GM19025 (cell line): ENCODE data around the gene B4GALNT1.
"Not testable (repeated sequence)": the region's sequence is repeated elsewhere in the genome, so short reads cannot be mapped to it uniquely, and the experiment has no call there.

Experiments used
- ATAC-seq: cut with Tn5 transposase; IDR thresholded peaks from one replicate; pipeline ENCODE4 v1.9.1; 2021; ENCODE audit warnings: mild to moderate bottlenecking, low read depth, moderate library complexity; ENCODE audit not compliant: unreplicated experiment

B4GALNT1 gene

GRCh38 chr12:57632958-57633840 is at the start of gene B4GALNT1:
TSS of gene B4GALNT1 (minus strand) at chr12:57633201. CDS start at chr12:57632132, 1,069 bp downstream.
- peak; percentile 68 for ATAC-seq

GRCh38 chr12:57679697-57680096 is 46.7 kb upstream of the B4GALNT1 start:
- ATAC-seq: no peak

DNA sequence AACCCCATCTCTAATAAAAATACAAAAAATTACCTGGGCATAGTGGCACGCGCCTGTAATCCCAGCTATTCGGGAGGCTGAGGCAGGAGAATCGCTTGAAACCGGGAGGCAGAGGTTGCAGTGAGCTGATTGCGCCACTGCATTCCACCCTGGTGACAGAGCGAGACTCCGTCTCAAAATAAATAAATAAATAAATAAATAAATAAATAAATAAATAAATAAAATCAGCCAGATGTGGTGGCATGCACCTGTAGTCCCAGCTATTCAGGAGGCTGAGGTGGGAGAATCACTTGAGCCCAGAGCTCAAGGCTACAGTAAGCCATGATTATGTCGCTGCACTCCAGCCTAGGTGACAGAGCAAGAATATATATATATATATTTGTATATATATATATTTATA is 44.9 kb upstream of the B4GALNT1 start:
- ATAC-seq: not testable (repeated sequence)

- no peak for ATAC-seq
Measured at GRCh38 chr12:57674691-57675090, 41.7 kb upstream of the B4GALNT1 start.

- no peak for ATAC-seq
Measured at GRCh38 chr12:57672801-57673200, 39.8 kb upstream of the B4GALNT1 start.

DNA sequence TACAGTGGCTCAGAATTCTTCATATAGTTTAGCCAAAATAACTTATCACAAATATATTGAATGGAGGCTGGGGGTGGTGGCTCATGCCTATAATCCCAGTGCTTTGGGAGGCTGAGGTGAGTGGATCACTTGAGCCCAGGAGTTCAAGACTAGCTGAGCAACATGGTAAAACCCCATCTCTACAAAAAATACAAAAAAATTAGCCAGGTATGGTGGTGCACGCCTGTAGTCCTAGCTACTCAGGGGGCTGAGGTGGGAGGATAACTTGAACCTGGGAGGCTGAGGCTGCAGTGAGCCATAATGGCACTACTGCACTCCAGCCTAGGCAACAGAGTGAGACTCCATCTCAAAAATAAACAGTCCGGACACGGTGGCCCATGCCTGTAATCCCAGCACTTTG is 38.8 kb upstream of the B4GALNT1 start:
- ATAC-seq: not testable (repeated sequence)

DNA sequence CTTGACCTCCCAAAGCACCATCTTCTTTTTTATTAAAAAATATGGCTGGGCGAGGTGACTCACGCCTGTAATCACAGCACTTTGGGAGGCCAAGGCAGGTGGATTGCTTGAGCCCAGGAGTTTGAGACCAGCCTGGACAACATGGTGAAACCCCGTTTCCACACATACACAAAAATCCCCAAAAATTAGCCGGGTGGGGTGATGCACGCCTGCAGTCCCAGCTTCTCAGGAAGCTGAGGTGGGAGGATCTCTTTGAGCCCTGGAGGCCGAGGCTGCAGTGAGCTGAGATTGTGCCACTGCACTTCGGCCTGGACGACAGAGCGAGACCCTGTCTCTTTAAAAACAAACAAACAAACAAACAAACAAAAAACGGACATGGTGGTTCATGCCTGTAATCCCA is 36.7 kb upstream of the B4GALNT1 start:
- ATAC-seq: not testable (repeated sequence)

DNA sequence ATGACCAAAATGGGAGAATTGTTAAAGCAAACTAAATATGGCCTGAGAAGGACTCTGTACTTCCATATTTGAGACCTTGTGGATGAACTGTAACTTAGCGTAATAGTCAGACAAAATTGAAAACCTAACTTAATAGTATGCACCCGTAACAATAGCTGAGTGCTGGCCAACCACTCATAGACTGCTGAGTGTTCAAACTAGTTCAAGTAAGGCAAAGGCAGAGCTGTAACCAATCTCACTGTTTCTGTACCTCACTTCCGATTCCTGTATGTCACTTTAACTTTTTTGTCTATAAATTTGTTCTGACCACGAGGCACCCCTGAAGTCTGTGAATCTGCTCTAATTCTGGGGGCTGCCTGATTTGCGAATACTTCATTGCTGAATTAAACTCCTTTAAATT is 33.9 kb upstream of the B4GALNT1 start:
- ATAC-seq: no peak

DNA sequence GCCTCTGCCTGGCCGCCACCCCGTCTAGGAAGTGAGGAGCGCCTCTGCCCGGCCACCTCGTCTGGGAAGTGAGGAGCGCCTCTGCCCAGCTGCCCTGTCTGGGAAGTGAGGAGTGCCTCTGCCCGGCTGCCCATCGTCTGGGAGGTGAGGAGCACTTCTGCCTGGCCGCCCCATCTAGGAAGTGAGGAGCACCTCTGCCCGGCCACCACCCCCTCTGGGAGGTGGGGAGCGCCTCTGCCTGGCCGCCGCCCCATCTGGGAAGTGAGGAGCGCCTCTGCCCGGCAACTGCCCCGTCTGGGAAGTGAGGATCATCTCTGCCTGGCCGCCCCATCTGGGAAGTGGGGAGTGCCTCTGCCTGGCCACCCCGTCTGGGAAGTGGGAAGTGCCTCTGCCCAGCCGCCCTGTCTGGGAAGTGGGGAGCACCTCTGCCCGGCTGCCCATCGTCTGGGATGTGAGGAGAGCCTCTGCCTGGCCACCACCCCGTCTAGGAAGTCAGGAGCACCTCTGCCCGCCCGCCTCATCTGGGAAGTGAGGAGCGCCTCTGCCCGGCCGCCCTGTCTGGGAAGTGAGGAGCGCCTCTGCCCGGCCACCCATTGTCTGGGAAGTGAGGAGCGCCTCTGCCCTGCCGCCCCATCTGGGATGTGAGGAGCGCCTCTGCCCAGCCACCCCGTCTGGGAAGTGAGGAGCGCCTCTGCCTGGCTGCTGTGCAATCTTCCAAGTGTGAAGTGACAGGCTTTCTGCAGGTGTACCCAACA is 32.2 kb upstream of the B4GALNT1 start:
- ATAC-seq: not testable (repeated sequence)

DNA sequence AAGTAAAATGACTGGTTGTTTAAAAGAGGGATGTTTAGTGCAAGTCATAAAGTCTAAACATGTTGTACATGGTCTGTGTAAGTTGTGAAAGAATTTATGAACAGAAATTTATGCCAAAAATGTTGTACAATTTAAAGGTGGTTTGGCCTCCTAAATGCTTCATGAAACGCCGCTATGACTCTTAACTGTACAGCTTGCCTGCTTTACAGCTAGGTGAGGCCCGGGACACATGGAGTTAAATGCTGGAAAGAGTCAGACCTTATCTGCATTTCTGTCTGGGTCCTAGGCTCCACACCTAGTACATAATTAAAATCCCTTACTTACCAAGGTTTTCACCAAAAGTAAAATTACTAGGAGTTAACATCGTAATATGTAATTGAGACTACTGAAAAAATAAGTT is 28.4 kb upstream of the B4GALNT1 start:
- ATAC-seq: no peak

DNA sequence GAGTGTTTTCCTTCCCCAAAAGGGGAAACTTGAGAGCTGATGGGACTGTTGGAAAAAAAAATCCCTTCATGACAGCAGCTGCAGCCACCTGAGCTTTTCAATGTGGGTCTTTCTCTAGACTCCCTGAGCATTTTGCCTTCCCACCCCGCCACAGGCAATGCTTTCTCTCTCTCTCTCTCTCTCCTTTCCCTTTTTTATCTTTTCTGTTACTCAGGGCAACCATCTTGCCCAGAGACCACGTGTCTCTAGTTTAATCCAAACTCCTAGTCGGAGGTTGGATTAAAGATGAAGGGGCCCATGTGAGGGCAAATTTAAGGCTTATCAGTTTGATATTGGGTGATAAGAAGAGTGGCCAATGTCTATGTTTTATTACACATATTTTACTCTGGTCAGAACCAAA is 25.9 kb upstream of the B4GALNT1 start:
- ATAC-seq: no peak

DNA sequence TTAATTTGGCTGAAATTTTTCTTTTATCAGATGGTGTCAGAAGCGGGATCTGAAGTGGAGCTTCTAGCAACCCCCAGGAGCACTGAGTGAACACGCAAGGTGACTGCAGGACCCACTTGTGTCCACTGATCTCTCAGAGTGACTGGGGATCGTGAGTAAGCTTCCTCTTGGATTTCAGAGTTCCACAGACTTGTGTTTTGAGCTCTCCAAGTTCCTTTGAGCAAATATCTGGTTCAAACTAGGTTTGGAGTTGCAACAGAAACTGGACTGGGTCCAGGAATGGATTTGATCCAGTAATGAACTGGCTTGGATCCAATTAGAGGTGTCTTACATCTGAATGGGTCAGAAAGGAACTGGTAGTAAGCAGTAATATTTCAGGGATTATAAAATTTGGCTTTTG is 24.7 kb upstream of the B4GALNT1 start:
- ATAC-seq: no peak

- ATAC-seq: not testable (repeated sequence)
Measured at GRCh38 chr12:57656408-57656807, 23.4 kb upstream of the B4GALNT1 start.

DNA sequence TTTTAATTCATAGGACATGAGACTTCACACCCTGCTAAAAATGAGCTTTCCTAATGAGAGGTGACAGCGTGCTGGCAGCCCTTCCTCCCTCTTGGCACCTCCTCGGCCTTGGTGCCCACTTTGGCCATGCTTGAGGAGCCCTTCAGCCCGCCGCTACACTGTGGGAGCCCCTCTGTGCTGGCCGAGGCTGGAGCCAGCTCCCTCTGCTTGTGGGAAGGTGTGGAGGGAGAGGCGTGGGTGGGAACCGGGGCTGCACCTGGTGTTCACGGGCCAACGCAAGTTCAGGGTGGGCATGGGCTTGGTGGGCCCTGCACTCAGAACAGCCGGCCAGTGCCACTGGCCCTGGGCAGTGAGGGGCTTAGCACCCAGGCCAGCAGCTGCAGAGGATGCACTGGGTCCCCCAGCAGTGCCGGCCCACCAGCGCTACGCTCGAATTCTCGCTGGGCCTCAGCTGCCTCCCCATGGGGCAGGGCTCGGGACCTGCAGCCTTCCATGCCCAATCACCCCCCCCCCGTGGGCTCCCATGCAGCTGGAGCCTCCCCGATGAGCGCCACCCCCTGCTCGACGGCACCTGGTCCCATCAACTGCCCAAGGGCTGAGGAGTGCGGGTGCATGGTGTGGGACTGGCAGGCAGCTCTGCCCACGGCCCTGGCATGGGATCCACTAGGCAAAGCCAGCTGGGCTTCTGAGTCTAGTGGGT is 22.7 kb upstream of the B4GALNT1 start:
- no peak for ATAC-seq

- ATAC-seq: no peak
Measured at GRCh38 chr12:57654042-57654441, 21.0 kb upstream of the B4GALNT1 start.

DNA sequence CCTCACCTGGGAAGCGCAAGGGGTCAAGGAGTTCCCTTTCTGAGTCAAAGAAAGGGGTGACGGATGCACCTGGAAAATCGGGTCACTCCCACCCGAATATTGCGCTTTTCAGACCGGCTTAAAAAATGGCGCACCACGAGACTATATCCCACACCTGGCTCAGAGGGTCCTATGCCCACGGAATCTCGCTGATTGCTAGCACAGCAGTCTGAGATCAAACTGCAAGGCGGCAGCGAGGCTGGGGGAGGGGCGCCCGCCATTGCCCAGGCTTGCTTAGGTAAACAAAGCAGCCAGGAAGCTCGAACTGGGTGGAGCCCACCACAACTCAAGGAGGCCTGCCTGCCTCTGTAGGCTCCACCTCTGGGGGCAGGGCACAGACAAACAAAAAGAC is 13.7 kb upstream of the B4GALNT1 start:
- ATAC-seq: not testable (repeated sequence)

DNA sequence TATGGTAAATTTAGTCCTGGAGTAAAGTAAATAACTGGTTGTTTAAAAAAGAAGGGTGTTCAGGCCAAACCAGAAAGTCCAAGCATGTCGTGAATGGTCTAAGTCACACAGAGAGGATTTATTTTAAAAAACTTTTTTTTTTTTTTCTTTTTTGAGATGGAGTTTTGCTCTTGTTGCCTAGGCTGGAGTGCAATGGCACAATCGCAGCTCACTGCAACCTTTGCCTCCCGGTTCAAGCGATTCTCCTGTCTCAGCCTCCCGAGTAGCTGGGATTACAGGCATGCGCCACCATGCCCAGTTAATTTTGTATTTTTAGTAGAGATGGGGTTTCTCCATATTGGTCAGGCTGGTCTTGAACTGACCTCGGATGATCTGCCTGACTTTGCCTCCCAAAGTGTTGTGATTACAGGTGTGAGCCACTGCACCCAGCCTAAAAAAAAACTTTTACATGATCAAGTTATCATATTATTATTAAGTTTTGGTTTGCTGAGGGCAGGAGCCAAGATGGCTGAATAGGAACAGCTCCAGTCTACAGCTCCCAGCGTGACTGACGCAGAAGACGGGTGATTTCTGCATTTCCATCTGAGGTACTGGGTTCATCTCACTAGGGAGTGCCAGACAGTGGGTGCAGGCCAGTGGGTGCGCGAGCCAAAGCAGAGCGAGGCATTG is 13.1 kb upstream of the B4GALNT1 start:
- not testable (repeated sequence) for ATAC-seq

DNA sequence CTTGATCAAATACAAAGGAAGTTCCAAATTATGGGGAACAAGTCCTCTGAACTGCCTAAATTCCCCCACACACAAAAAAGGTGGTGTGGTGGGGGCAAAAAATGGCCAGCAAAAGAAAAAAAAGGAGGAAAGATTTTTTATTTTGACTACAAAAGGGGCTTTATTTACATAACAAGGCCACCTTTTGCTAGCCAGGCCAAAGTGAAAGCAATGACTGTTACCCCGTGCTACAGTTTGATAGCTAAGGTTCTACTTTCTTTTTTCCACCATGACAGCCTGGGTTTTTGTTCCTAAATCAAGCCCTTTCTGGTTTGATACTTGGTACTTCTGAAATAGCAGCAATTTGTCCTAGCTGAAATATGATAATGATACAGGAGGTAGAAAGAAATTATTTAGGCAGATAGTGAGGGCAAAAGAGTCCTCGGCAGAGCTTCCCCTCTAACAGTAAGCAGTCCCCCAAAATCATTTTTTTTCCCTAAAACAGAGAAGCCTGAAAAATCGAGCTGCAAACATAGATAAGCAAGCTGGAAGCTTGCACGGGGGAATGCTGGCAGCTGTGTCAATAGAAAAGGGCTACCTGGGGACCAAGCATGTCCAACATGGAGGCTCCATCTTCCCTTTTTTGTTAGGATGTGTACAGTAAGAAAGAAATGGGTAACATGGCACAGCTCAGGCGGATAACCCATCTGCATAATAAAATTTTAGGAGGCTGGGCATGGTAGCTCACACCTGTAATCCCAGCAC is 8.9 kb upstream of the B4GALNT1 start:
- no peak for ATAC-seq

- ATAC-seq: no peak
Measured at GRCh38 chr12:57640175-57641042, 7.4 kb upstream of the B4GALNT1 start.
